K562 (cell line): Measurements from ENCODE around the gene ALG12. TPM values are rescaled to one million over a fixed set of nuclear protein-coding genes. Genes with fewer than 3 reads are reported as not detected.

ENCODE experiments used
- BRF1 ChIP-seq: IDR thresholded peaks from 3 replicates; pipeline ENCODE4 v1.6.1; 2011; ENCODE audit warnings: borderline replicate concordance, mild to moderate bottlenecking; ENCODE audit not compliant: insufficient read length; ENCODE audit errors: extremely low read depth
- CREB1 ChIP-seq, 2 experiments: sonication (generic) in 1 of 2; formaldehyde crosslinking in 1 of 2; IDR thresholded peaks; 2 replicates each; pipeline versions ENCODE4 v1.6.1 to v1.8.0; 2012 to 2022; ENCODE audit warnings: inconsistent platforms in 1 of 2, mild to moderate bottlenecking in 1 of 2, missing genetic modification reagents in 1 of 2, moderate library complexity in 1 of 2
- CTCF ChIP-seq, 3 experiments: IDR thresholded peaks in 2 of 3; conservative IDR thresholded peaks in 1 of 3; 2 replicates each; pipeline ENCODE4 v1.5.1; 2011 to 2012; ENCODE audit warnings: low read length in 3 of 3, mild to moderate bottlenecking in 3 of 3, control low read depth in 2 of 3, improper control_type of control experiment in 1 of 3, inconsistent platforms in 1 of 3, low read depth in 1 of 3, mixed read lengths in 1 of 3, moderate library complexity in 1 of 3; ENCODE audit not compliant: insufficient read depth in 2 of 3
- FOXA3 ChIP-seq, 2 experiments: fragments of 450-650 bp in 1 of 2; sonication (generic) in 1 of 2; formaldehyde crosslinking; IDR thresholded peaks in 1 of 2; conservative IDR thresholded peaks in 1 of 2; 2 replicates each; pipeline versions ENCODE4 v1.4.0 to v1.8.0; 2020 to 2022; ENCODE audit warnings: mild to moderate bottlenecking in 2 of 2, missing genetic modification reagents in 1 of 2
- KDM5B ChIP-seq: fragments of 200-600 bp; sonication (generic); IDR thresholded peaks from 2 replicates; pipeline ENCODE4 v1.6.1; 2012; ENCODE audit warnings: low read depth, mild to moderate bottlenecking, moderate library complexity, low read length, control low read depth, inconsistent platforms; ENCODE audit not compliant: insufficient replicate concordance
- MAFG ChIP-seq: fragments of 450-650 bp; conservative IDR thresholded peaks from 2 replicates; pipeline ENCODE4 v1.6.1; 2016; ENCODE audit warnings: missing genetic modification characterization, missing compliant biosample characterization
- MCM2 ChIP-seq: fragments of 450-650 bp; IDR thresholded peaks from 2 replicates; pipeline ENCODE4 v1.6.1; 2017; ENCODE audit warnings: low read depth, mild to moderate bottlenecking
- TBL1XR1 ChIP-seq, 2 experiments: IDR thresholded peaks; 2 replicates each; pipeline ENCODE4 v1.6.1; 2012; ENCODE audit warnings: improper control_type of control experiment in 2 of 2, low read length in 2 of 2, mild to moderate bottlenecking in 1 of 2
- ZC3H8 ChIP-seq: fragments of 450-650 bp; IDR thresholded peaks from 2 replicates; pipeline ENCODE4 v1.6.1; 2017
- ZNF277 ChIP-seq: fragments of 250-450 bp; sonication (Bioruptor Pico); IDR thresholded peaks from 2 replicates; pipeline ENCODE4 v1.8.0; 2022; ENCODE audit warnings: inconsistent platforms, mild to moderate bottlenecking, moderate library complexity, borderline replicate concordance
- ZNF785 ChIP-seq: fragments of 250-450 bp; sonication (Bioruptor Pico); IDR thresholded peaks from 2 replicates; pipeline ENCODE4 v1.4.0; 2020; ENCODE audit warnings: mild to moderate bottlenecking
- polyA plus RNA-seq, 8 experiments: library from polyadenylated mRNA; depleted of rRNA in 4 of 8; stranded (reverse) in 5 of 8; unstranded in 3 of 8; fragments of >200 nt; fragmentation: Nextera tagmentation in 2 of 8; fragmentation: Illumina TruSeq in 1 of 8; extraction: Ambion mirVana in 2 of 8; extraction: Trizol in 1 of 8; gene quantifications; 2 replicates each; pipeline versions ENCODE4 v1.2.1 to v1.2.3, GENCODE V29; 2011 to 2014; ENCODE audit warnings: inconsistent platforms in 1 of 8, missing spikeins in 1 of 8
- total RNA-seq, 7 experiments: library from RNA; depleted of rRNA in 6 of 7; stranded (reverse); fragments of >200 nt in 6 of 7; fragmentation: Illumina TruSeq in 2 of 7; extraction: Trizol in 2 of 7; gene quantifications; 2 replicates each; pipeline versions ENCODE4 v1.2.1 to v1.2.3, GENCODE V29; 2011 to 2021; ENCODE audit warnings: low replicate concordance in 1 of 7
- TF ChIP-seq, protein P1 (sequence below), 2 experiments: IDR thresholded peaks; 2 replicates each; pipeline ENCODE4 v1.6.1; 2011; ENCODE audit warnings: borderline replicate concordance in 1 of 2, control low read depth in 1 of 2, low read depth in 1 of 2, low read length in 1 of 2, mild to moderate bottlenecking in 1 of 2, mixed read lengths in 1 of 2, moderate library complexity in 1 of 2; ENCODE audit not compliant: insufficient read depth in 1 of 2, insufficient read length in 1 of 2, poor library complexity in 1 of 2, severe bottlenecking in 1 of 2; ENCODE audit errors: extremely low read depth in 1 of 2
- TF ChIP-seq, protein P2 (sequence below): fragments of 150-350 bp; IDR thresholded peaks from 2 replicates; pipeline ENCODE4 v1.6.1; 2014; ENCODE audit warnings: low read depth, mild to moderate bottlenecking, low read length, borderline replicate concordance
- TF ChIP-seq, protein P3 (sequence below): fragments of 250-450 bp; sonication (Bioruptor Pico); IDR thresholded peaks from 2 replicates; pipeline ENCODE4 v1.5.0; 2021

The ALG12 gene
- total and polyA plus RNA-seq, 9 of the 15 experiments (the other 6 are each of a cell fraction or from before 2014, with no cell fraction given) = 0.20 to 8.5 (median 3.4) TPM

GRCh38 chr22:49926916-49927315, 8.7 kb upstream of the ALG12 start (continued):
- TF ChIP-seq, protein P1, sequence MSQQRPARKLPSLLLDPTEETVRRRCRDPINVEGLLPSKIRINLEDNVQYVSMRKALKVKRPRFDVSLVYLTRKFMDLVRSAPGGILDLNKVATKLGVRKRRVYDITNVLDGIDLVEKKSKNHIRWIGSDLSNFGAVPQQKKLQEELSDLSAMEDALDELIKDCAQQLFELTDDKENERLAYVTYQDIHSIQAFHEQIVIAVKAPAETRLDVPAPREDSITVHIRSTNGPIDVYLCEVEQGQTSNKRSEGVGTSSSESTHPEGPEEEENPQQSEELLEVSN (IDR thresholded peaks at IDR 0.05; ENCODE audit: borderline replicate concordance in 1 of 2, extremely low read depth in 1 of 2, insufficient read depth in 1 of 2, insufficient read length in 1 of 2, low read depth in 1 of 2, low read length in 1 of 2, poor library complexity in 1 of 2, severe bottlenecking in 1 of 2) = no peak
- no peak for TF ChIP-seq MCM2
- no peak for TF ChIP-seq CTCF (IDR thresholded peaks at IDR 0.05 in 2 of 3, conservative IDR thresholded peaks at IDR 0.05 in 1 of 3; ENCODE audit: insufficient read depth in 2 of 3, low read depth in 1 of 3, low read length in 3 of 3)
- TF ChIP-seq, protein P2, sequence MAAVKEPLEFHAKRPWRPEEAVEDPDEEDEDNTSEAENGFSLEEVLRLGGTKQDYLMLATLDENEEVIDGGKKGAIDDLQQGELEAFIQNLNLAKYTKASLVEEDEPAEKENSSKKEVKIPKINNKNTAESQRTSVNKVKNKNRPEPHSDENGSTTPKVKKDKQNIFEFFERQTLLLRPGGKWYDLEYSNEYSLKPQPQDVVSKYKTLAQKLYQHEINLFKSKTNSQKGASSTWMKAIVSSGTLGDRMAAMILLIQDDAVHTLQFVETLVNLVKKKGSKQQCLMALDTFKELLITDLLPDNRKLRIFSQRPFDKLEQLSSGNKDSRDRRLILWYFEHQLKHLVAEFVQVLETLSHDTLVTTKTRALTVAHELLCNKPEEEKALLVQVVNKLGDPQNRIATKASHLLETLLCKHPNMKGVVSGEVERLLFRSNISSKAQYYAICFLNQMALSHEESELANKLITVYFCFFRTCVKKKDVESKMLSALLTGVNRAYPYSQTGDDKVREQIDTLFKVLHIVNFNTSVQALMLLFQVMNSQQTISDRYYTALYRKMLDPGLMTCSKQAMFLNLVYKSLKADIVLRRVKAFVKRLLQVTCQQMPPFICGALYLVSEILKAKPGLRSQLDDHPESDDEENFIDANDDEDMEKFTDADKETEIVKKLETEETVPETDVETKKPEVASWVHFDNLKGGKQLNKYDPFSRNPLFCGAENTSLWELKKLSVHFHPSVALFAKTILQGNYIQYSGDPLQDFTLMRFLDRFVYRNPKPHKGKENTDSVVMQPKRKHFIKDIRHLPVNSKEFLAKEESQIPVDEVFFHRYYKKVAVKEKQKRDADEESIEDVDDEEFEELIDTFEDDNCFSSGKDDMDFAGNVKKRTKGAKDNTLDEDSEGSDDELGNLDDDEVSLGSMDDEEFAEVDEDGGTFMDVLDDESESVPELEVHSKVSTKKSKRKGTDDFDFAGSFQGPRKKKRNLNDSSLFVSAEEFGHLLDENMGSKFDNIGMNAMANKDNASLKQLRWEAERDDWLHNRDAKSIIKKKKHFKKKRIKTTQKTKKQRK = no peak
- TF ChIP-seq MAFG (tag) = no peak
- TF ChIP-seq ZNF277 (CRISPR knock-in tag) = no peak
- no peak for TF ChIP-seq CREB1 (IDR thresholded peaks at IDR 0.05)
- TF ChIP-seq CREB1 (CRISPR knock-in tag; IDR thresholded peaks at IDR 0.05) = no peak
- TF ChIP-seq FOXA3 (CRISPR knock-in tag; conservative IDR thresholded peaks at IDR 0.05 in 1 of 2, IDR thresholded peaks at IDR 0.05 in 1 of 2) = no peak
- no peak for TF ChIP-seq ZNF785 (CRISPR knock-in tag)
- no peak for TF ChIP-seq ZC3H8
- TF ChIP-seq BRF1 = no peak
- TF ChIP-seq, protein P3, sequence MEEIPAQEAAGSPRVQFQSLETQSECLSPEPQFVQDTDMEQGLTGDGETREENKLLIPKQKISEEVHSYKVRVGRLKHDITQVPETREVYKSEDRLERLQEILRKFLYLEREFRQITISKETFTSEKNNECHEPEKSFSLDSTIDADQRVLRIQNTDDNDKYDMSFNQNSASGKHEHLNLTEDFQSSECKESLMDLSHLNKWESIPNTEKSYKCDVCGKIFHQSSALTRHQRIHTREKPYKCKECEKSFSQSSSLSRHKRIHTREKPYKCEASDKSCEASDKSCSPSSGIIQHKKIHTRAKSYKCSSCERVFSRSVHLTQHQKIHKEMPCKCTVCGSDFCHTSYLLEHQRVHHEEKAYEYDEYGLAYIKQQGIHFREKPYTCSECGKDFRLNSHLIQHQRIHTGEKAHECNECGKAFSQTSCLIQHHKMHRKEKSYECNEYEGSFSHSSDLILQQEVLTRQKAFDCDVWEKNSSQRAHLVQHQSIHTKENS = no peak
- TF ChIP-seq KDM5B = no peak
- TF ChIP-seq TBL1XR1 (IDR thresholded peaks at IDR 0.05; ENCODE audit: low read length in 2 of 2) = no peak
